Uterus (tissue), 4 donors: ENCODE measurements around the gene CTTN. TPM values are rescaled to one million over a fixed set of nuclear protein-coding genes. Genes with fewer than 3 reads are reported as not detected.

Experiments
- DNase-seq, 2 donors: peaks; one replicate each; pipeline ENCODE4 v3.0.0-alpha.2; 2019 to 2020
- H3K27ac ChIP-seq, 2 donors: fragments of 200-600 bp; sonication (generic); 1 replicate in 1 of 2; 2 replicates in 1 of 2; pipeline ENCODE4 v1.5.1; 2016 to 2018
- H3K27me3 ChIP-seq, 2 donors: fragments of 200-600 bp; sonication (generic); one replicate each; pipeline ENCODE4 v1.5.1; 2018 to 2019; ENCODE audit warnings: control low read depth in 1 of 2
- H3K36me3 ChIP-seq, 2 donors: fragments of 200-600 bp; sonication (generic); one replicate each; pipeline ENCODE4 v1.5.1; 2019; ENCODE audit warnings: control low read depth in 1 of 2
- H3K4me1 ChIP-seq, 2 donors: fragments of 200-600 bp; sonication (generic); one replicate each; pipeline ENCODE4 v1.5.1; 2018 to 2019; ENCODE audit warnings: control low read depth in 1 of 2
- H3K4me3 ChIP-seq, 2 donors: fragments of 200-600 bp; sonication (generic); 1 replicate in 1 of 2; 2 replicates in 1 of 2; pipeline ENCODE4 v1.5.1; 2018 to 2019; ENCODE audit warnings: mild to moderate bottlenecking in 1 of 2
- H3K9me3 ChIP-seq, 2 donors: fragments of 200-600 bp; sonication (generic); one replicate each; pipeline ENCODE4 v1.5.1; 2019; ENCODE audit warnings: control low read depth in 1 of 2
- POLR2A ChIP-seq, 2 donors: fragments of 450-650 bp; IDR thresholded peaks; one replicate each; pipeline ENCODE4 v1.6.1; 2016; ENCODE audit warnings: antibody characterized with exemption in 2 of 2, mild to moderate bottlenecking in 1 of 2, moderate library complexity in 1 of 2
- intact Hi-C: fragments of 100-400 bp; cut with DNase I; formaldehyde crosslinking; loops from one replicate; pipeline ENCODE4 v1.15.1; 2023; ENCODE audit warnings: low total_unique reads
- total RNA-seq, 4 donors: library from RNA; depleted of rRNA in 3 of 4; stranded (reverse); fragments of >200 nt in 3 of 4; gene quantifications; one replicate each; pipeline versions ENCODE4 v1.1.0 to v1.2.4, GENCODE V29; 2014 to 2023
- TF ChIP-seq, protein P1 (sequence below), 4 experiments: fragments of 200-600 bp in 2 of 4; fragments of 450-650 bp in 2 of 4; sonication (generic) in 2 of 4; IDR thresholded peaks; one replicate each; pipeline ENCODE4 v1.5.1; 2016 to 2019; ENCODE audit warnings: antibody characterized with exemption in 4 of 4, mild to moderate bottlenecking in 2 of 4, moderate library complexity in 1 of 4
- donor health status: DM: yes; HTN: yes; CAD: no.

CTTN gene
- total RNA-seq, 4 donors from 2014 or later: 109 to 279 (median 199) TPM

DNA sequence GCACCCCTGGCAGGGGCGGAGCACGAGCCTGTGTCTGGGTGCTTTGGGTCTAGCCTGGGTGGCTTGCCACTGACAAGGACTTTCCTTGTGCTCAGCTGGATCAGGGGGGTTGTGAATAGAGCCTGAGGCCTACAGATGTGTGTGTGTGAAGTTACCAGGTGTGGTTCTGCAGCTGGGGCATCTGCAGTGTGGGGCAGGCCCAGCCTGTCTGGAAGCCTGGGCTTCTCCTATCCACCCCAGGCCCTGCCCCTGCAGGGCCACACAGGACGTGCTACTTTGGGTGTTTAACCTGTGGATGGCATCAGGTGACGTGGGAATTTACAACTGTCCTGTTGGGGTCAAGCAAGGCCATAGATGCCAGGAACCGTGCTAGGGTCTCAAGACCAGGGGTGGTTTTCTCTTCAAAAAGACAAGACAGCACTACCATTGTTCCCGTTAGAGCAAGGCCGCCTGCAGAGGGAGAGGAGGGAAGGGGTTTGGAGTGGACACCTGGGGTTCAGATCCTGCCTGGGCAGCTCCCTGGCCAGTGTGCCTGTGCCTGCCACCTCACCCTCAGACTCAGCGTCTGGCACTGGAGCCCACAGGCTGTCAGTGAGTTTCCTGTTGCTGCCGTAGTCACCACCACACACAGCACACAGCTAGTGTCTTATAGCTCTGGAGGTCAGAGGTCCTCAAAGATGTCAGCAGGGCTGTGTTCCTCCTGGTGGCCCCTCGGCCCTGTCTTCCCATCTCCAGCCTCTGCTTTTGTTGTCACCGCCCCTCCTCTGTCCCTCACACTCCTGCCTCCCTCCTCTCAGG is 31.6 kb downstream of the CTTN start:
- H3K4me1 ChIP-seq: no peaks in the 10 kb centered on the region
- no peaks in the 10 kb centered on the region for H3K9me3 ChIP-seq
- H3K27ac ChIP-seq: no peak overlapping the region
- H3K27me3 ChIP-seq: no peaks in the 10 kb centered on the region
- TF ChIP-seq, protein P1, sequence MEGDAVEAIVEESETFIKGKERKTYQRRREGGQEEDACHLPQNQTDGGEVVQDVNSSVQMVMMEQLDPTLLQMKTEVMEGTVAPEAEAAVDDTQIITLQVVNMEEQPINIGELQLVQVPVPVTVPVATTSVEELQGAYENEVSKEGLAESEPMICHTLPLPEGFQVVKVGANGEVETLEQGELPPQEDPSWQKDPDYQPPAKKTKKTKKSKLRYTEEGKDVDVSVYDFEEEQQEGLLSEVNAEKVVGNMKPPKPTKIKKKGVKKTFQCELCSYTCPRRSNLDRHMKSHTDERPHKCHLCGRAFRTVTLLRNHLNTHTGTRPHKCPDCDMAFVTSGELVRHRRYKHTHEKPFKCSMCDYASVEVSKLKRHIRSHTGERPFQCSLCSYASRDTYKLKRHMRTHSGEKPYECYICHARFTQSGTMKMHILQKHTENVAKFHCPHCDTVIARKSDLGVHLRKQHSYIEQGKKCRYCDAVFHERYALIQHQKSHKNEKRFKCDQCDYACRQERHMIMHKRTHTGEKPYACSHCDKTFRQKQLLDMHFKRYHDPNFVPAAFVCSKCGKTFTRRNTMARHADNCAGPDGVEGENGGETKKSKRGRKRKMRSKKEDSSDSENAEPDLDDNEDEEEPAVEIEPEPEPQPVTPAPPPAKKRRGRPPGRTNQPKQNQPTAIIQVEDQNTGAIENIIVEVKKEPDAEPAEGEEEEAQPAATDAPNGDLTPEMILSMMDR (IDR thresholded peaks at IDR 0.05): no peak
- TF ChIP-seq POLR2A (IDR thresholded peaks at IDR 0.05): no peak
- no peak overlapping the region for H3K4me3 ChIP-seq
- H3K36me3 ChIP-seq: no peaks in the 10 kb centered on the region
- no peak for DNase-seq
- intact Hi-C loops: no loop called here

DNA sequence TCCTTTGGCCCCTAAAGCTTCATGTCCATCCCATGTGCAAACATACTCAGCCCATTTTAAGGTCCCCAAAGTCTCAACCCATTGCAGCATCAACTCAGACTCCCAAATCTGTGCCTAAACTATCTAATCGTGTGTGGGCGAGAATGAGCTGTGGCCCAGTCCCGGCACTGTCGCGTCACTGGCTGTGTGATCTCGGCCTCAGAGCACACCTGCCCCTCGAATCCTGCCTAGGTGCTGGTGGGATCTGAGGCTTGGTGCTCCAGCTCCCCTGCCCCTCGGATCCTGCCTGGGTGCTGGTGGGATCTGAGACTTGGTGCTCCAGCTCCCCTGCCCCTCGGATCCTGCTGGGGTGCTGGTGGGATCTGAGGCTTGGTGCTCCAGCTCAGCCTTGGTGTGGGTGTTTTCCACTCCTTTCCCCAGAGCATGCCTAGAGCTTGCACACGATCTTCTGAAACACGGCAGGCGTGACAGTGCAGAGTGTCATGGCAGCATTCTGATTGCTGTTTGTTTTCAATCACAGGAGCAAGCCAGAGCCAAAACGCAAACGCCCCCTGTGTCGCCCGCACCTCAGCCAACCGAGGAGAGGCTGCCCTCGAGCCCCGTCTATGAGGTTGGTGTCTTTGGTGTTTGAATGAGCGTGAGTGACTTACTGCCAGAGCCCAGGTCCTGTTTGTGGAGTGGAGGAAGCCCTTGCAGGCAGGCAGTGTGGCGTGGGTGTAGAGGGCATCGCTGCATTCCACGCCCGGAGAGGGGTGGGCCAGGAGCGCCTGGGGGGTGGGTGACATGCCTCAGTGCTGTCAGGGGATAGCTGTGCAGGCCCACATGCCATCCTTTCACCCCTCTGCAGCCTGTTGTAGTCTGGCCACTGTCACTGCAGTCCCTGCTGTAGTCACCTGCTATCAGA is 32.6 kb downstream of the CTTN start:
- intact Hi-C loops: no loop called here
- H3K9me3 ChIP-seq: no peaks in the 10 kb centered on the region
- no peak overlapping the region for H3K27ac ChIP-seq
- no peaks in the 10 kb centered on the region for H3K4me1 ChIP-seq
- H3K36me3 ChIP-seq: no peaks in the 10 kb centered on the region
- no peak for DNase-seq
- no peak for TF ChIP-seq POLR2A (IDR thresholded peaks at IDR 0.05)
- TF ChIP-seq, protein P1 (IDR thresholded peaks at IDR 0.05): no peak
- no peaks in the 10 kb centered on the region for H3K27me3 ChIP-seq
- no peak overlapping the region for H3K4me3 ChIP-seq

DNA sequence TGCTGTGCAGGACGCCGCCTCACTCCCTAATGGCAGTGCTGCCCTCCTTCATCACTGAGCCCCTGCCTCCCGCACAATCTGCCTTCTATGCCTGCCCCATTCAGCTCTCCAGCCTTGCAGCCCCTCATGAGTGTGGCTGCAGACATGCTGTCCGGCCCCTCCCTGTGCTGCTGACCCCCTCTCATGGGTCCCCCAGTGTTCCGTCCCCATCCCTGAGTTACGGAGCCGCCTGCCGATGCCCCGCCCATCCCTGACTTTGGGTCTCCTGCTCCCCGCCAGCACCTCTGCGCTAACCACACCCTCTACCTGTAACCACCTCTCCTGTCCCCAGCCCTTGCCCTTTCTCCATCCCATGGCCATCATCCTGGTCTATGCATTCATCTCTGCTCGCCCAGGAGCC is 33.3 kb downstream of the CTTN start:
- Histone ChIP-seq H3K4me1 (no peaks in the 10 kb centered on the region), H3K36me3 (no peaks in the 10 kb centered on the region), H3K27ac (no peak overlapping the region), H3K27me3 (no peaks in the 10 kb centered on the region), H3K4me3 (no peak overlapping the region), H3K9me3 (no peaks in the 10 kb centered on the region)
- DNase-seq: no peak
- TF ChIP-seq, protein P1 (IDR thresholded peaks at IDR 0.05): no peak
- no peak for TF ChIP-seq POLR2A (IDR thresholded peaks at IDR 0.05)
- intact Hi-C loops: no loop called here

DNA sequence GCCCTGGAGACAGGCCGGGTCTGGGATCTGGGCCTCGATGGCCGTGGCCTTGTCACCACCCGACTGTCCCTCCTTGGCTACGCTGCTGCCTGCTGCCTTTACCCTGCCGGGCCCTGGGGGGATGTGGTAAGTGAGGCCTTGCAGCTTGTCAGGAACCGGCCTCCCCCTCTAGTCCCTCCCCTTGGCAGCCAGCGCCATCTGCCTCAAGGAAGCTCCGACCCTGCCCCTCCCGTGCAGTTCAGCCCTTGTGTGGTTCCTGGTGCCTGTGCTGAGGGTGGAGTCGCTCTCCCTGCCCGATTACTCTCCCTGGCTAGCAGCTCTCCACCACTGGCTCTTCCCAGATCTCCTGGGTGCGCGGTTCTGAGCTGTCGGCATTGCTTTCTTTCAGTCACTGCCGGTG is 33.7 kb downstream of the CTTN start:
- no peaks in the 10 kb centered on the region for H3K4me1 ChIP-seq
- no peaks in the 10 kb centered on the region for H3K36me3 ChIP-seq
- no peak for DNase-seq
- H3K4me3 ChIP-seq: no peak overlapping the region
- intact Hi-C loops: no loop called here
- no peaks in the 10 kb centered on the region for H3K9me3 ChIP-seq
- no peaks in the 10 kb centered on the region for H3K27me3 ChIP-seq
- TF ChIP-seq, protein P1 (IDR thresholded peaks at IDR 0.05): no peak
- no peak for TF ChIP-seq POLR2A (IDR thresholded peaks at IDR 0.05)
- no peak overlapping the region for H3K27ac ChIP-seq

DNA sequence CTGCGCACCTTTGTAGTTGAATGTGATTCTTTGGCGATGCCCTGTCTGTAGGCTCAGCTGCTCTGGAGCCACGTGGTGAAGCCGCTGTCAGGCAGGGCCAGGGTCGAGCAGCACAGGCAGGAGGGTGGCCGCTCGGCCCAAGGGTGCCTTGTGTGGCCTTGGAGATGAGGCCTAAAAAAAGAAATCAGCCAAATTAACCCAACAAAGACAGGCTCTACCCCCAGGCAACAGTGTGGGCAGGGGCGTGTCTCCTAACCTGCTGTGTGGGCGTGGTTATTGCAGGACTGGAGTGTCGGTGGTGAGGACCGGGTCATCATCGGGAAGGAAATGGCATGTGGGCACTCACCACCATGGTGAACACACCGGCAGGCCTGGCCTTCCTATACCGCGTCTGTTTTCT is 34.3 kb downstream of the CTTN start:
- intact Hi-C loops: no loop called here
- H3K27ac ChIP-seq: no peak overlapping the region
- no peaks in the 10 kb centered on the region for H3K36me3 ChIP-seq
- H3K9me3 ChIP-seq: no peaks in the 10 kb centered on the region
- no peak overlapping the region for H3K4me3 ChIP-seq
- TF ChIP-seq, protein P1 (IDR thresholded peaks at IDR 0.05): no peak
- TF ChIP-seq POLR2A (IDR thresholded peaks at IDR 0.05): no peak
- DNase-seq: no peak
- H3K27me3 ChIP-seq: no peaks in the 10 kb centered on the region
- no peaks in the 10 kb centered on the region for H3K4me1 ChIP-seq
